K562 (cell line): Measurements from ENCODE around the gene BMPER. TPM values are rescaled to one million over a fixed set of nuclear protein-coding genes. Genes with fewer than 3 reads are reported as not detected.

Source experiments
- ATAC-seq: fragments of 200-7000 bp; cut with Tn5 transposase; 3 replicates; pipeline ENCODE4 v1.9.1; 2020; ENCODE audit warnings: moderate library complexity
- BruUV-seq: library from RNA; stranded (reverse); fragments of 400-500 nt; replicated peaks from 2 replicates; lab custom pipeline; 2021; lab: Mats Ljungman, UMichigan
- CTCF ChIA-PET: fragments of 300-600 bp; formaldehyde crosslinking; extraction: SDS; loops from one replicate; lab custom pipeline; 2021; ENCODE audit warnings: low intra/inter-chr PET ratio; lab: Yijun Ruan, JAX
- POLR2A ChIA-PET: fragments of 300-600, 350-650 bp; sonication (Branson Sonifier 250); formaldehyde crosslinking; extraction: SDS; loops from one replicate; lab custom pipeline; 2021; ENCODE audit warnings: antibody characterized with exemption, inconsistent platforms; lab: Yijun Ruan, JAX
- DNase-seq, 4 experiments: peaks; one replicate each; pipeline versions ENCODE4 v3.0.0 to v3.0.0-alpha.2; 2011 to 2018; ENCODE audit warnings: low spot score in 3 of 4, mixed read lengths in 3 of 4; ENCODE audit errors: extremely low read depth in 1 of 4
- FAIRE-seq: peaks from 2 replicates; lab custom pipeline; 2011; peaks lifted over from hg19 to GRCh38; lab: Jason Lieb, UNC
- H2AFZ ChIP-seq: 2 replicates; pipeline ENCODE4 v1.6.0; 2011; ENCODE audit warnings: low read depth, low read length, control low read depth, inconsistent platforms
- H3K27ac ChIP-seq: fragments of 200-600 bp; 3 replicates; pipeline ENCODE4 v1.8.0; 2011; ENCODE audit warnings: low read depth, mild to moderate bottlenecking, control low read depth, inconsistent platforms, low read length, moderate library complexity, mixed read lengths; ENCODE audit errors: extremely low read depth
- H3K27me3 ChIP-seq, 2 experiments: fragments of 300-600 bp in 1 of 2; 2 replicates in 1 of 2; 3 replicates in 1 of 2; pipeline versions ENCODE4 v1.6.0 to v1.8.0; 2011; ENCODE audit warnings: inconsistent platforms in 2 of 2, low read length in 2 of 2, mild to moderate bottlenecking in 1 of 2, mixed read lengths in 1 of 2, moderate library complexity in 1 of 2; ENCODE audit not compliant: control insufficient read depth in 2 of 2, insufficient read depth in 2 of 2
- H3K36me3 ChIP-seq: fragments of 300-600 bp; 3 replicates; pipeline ENCODE4 v1.8.0; 2011; ENCODE audit warnings: mild to moderate bottlenecking, low read length, inconsistent platforms; ENCODE audit not compliant: control insufficient read depth, insufficient read depth
- H3K4me1 ChIP-seq, 2 experiments: fragments of 200-600 bp in 1 of 2; replicated peaks in 1 of 2; 2 replicates in 1 of 2; 3 replicates in 1 of 2; pipeline versions ENCODE4 v1.5.1 to v1.8.0; 2011; ENCODE audit warnings: inconsistent platforms in 2 of 2, low read length in 2 of 2, mild to moderate bottlenecking in 1 of 2, mixed read lengths in 1 of 2, moderate library complexity in 1 of 2; ENCODE audit not compliant: control insufficient read depth in 2 of 2, insufficient read depth in 2 of 2
- H3K4me2 ChIP-seq: 2 replicates; pipeline ENCODE4 v1.6.1; 2011; ENCODE audit warnings: low read length, control low read depth, inconsistent platforms, mixed read lengths; ENCODE audit not compliant: insufficient read depth
- H3K4me3 ChIP-seq: fragments of 200-600 bp; sonication (generic), shearing (Covaris generic); 2 replicates; pipeline ENCODE4 v1.5.1; 2016; ENCODE audit warnings: control low read depth, inconsistent platforms
- H3K79me2 ChIP-seq: fragments of 200-600 bp; 3 replicates; pipeline ENCODE4 v1.8.0; 2011; ENCODE audit warnings: low read length, inconsistent platforms; ENCODE audit not compliant: control insufficient read depth, insufficient read depth
- H3K9ac ChIP-seq, 2 experiments: 2 replicates each; pipeline versions ENCODE4 v1.6.0 to v1.6.1; 2011; ENCODE audit warnings: low read depth in 2 of 2, low read length in 2 of 2, control low read depth in 1 of 2, inconsistent platforms in 1 of 2, mild to moderate bottlenecking in 1 of 2, mixed read lengths in 1 of 2; ENCODE audit not compliant: insufficient read depth in 1 of 2
- H3K9me1 ChIP-seq: one replicate; pipeline ENCODE4 v1.6.0; 2011; ENCODE audit warnings: inconsistent platforms, mild to moderate bottlenecking, low read length, moderate library complexity; ENCODE audit not compliant: control insufficient read depth, insufficient read depth
- H3K9me3 ChIP-seq: replicated peaks from 2 replicates; pipeline ENCODE4 v1.5.1; 2011; ENCODE audit warnings: low read depth, low read length, inconsistent platforms; ENCODE audit not compliant: control insufficient read depth, insufficient read depth
- H4K20me1 ChIP-seq: replicated peaks from 2 replicates; pipeline ENCODE4 v1.6.1; 2011; ENCODE audit warnings: low read length, inconsistent platforms, mixed read lengths; ENCODE audit not compliant: control insufficient read depth, insufficient read depth
- FIP1L1 ChIP-seq: fragments of 200-400 bp; formaldehyde crosslinking; IDR thresholded peaks from 2 replicates; pipeline ENCODE4 v1.6.1; 2018; ENCODE audit warnings: mild to moderate bottlenecking, low read depth, low read length; ENCODE audit not compliant: poor library complexity, severe bottlenecking
- PRPF4 ChIP-seq: fragments of 200-400 bp; formaldehyde crosslinking; IDR thresholded peaks from one replicate; pipeline ENCODE4 v1.6.1; 2017; ENCODE audit warnings: low read length, low read depth, mild to moderate bottlenecking; ENCODE audit not compliant: insufficient read depth, poor library complexity, severe bottlenecking
- RBM25 ChIP-seq: fragments of 200-400 bp; formaldehyde crosslinking; IDR thresholded peaks from 2 replicates; pipeline ENCODE4 v1.6.1; 2018; ENCODE audit warnings: low read length, low read depth, moderate library complexity; ENCODE audit not compliant: severe bottlenecking
- WGBS: fragments of 100-300 bp; shearing (Covaris generic); methylation state at CpG from one replicate; pipeline ENCODE4 v1.1.6; 2016; ENCODE audit warnings: low coverage, mixed read lengths; ENCODE audit not compliant: insufficient coverage; ENCODE audit errors: missing lambda C conversion rate; 5-methylcytosine and 5-hydroxymethylcytosine counted together
- in situ Hi-C: fragments of 300-500 bp; cut with MboI; formaldehyde crosslinking; loops from 4 replicates; pipeline ENCODE4 v1.15.0; 2018; ENCODE audit warnings: inconsistent platforms, mixed read lengths
- intact Hi-C: fragments of 100-400 bp; cut with micrococcal nuclease; formaldehyde crosslinking; loops from 2 replicates; pipeline ENCODE4 v1.14.2; 2022
- polyA plus RNA-seq, 8 experiments: library from polyadenylated mRNA; depleted of rRNA in 4 of 8; stranded (reverse) in 5 of 8; unstranded in 3 of 8; fragments of >200 nt; fragmentation: Nextera tagmentation in 2 of 8; fragmentation: Illumina TruSeq in 1 of 8; extraction: Ambion mirVana in 2 of 8; extraction: Trizol in 1 of 8; gene quantifications; 2 replicates each; pipeline versions ENCODE4 v1.2.1 to v1.2.3, GENCODE V29; 2011 to 2014; ENCODE audit warnings: inconsistent platforms in 1 of 8, missing spikeins in 1 of 8
- total RNA-seq, 7 experiments: library from RNA; depleted of rRNA in 6 of 7; stranded (reverse); fragments of >200 nt in 6 of 7; fragmentation: Illumina TruSeq in 2 of 7; extraction: Trizol in 2 of 7; gene quantifications; 2 replicates each; pipeline versions ENCODE4 v1.2.1 to v1.2.3, GENCODE V29; 2011 to 2021; ENCODE audit warnings: low replicate concordance in 1 of 7
- TF ChIP-seq, protein P1 (sequence below): fragments of 200-400 bp; formaldehyde crosslinking; IDR thresholded peaks from 2 replicates; pipeline ENCODE4 v1.6.1; 2017; ENCODE audit warnings: mild to moderate bottlenecking, low read depth, low read length, moderate library complexity
- TF ChIP-seq, protein P2 (sequence below), 2 experiments: fragments of 450-650 bp; formaldehyde crosslinking in 1 of 2; IDR thresholded peaks; 2 replicates each; pipeline versions ENCODE4 v1.4.0 to v1.6.1; 2014 to 2020; ENCODE audit warnings: mild to moderate bottlenecking in 2 of 2, borderline replicate concordance in 1 of 2, low read depth in 1 of 2
- TF ChIP-seq, protein P3 (sequence below): fragments of 250-450 bp; sonication (Bioruptor Pico); IDR thresholded peaks from 2 replicates; pipeline ENCODE4 v1.8.0; 2021; ENCODE audit warnings: mild to moderate bottlenecking, moderate library complexity

BMPER gene
- total and polyA plus RNA-seq, 9 of the 15 experiments (the other 6 are each of a cell fraction or from before 2014, with no cell fraction given) = not detected

- H3K9ac ChIP-seq = no peak overlapping the region
- ChIA-PET POLR2A (no interaction called here), CTCF (no interaction called here)
- FAIRE-seq (no peak), DNase-seq (no peak), ATAC-seq (no peak)
- H3K9me3 ChIP-seq = no peaks in the 10 kb centered on the region
- 2% methylated on average over 10 of the region's 10 CpGs for WGBS
- no peak overlapping the region for H2AFZ ChIP-seq
- H3K4me2 ChIP-seq = no peak overlapping the region
- intact Hi-C loops (no loop called here), in situ Hi-C loops (no loop called here)
- H3K4me1 ChIP-seq = no peaks in the 10 kb centered on the region
- H3K79me2 ChIP-seq = no peaks in the 10 kb centered on the region
- H3K4me3 ChIP-seq = no peak overlapping the region
- no peaks in the 10 kb centered on the region for H3K27me3 ChIP-seq
- no peak for TF ChIP-seq PRPF4
- TF ChIP-seq, protein P1, sequence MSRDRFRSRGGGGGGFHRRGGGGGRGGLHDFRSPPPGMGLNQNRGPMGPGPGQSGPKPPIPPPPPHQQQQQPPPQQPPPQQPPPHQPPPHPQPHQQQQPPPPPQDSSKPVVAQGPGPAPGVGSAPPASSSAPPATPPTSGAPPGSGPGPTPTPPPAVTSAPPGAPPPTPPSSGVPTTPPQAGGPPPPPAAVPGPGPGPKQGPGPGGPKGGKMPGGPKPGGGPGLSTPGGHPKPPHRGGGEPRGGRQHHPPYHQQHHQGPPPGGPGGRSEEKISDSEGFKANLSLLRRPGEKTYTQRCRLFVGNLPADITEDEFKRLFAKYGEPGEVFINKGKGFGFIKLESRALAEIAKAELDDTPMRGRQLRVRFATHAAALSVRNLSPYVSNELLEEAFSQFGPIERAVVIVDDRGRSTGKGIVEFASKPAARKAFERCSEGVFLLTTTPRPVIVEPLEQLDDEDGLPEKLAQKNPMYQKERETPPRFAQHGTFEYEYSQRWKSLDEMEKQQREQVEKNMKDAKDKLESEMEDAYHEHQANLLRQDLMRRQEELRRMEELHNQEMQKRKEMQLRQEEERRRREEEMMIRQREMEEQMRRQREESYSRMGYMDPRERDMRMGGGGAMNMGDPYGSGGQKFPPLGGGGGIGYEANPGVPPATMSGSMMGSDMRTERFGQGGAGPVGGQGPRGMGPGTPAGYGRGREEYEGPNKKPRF = no peak
- TF ChIP-seq, protein P2, sequence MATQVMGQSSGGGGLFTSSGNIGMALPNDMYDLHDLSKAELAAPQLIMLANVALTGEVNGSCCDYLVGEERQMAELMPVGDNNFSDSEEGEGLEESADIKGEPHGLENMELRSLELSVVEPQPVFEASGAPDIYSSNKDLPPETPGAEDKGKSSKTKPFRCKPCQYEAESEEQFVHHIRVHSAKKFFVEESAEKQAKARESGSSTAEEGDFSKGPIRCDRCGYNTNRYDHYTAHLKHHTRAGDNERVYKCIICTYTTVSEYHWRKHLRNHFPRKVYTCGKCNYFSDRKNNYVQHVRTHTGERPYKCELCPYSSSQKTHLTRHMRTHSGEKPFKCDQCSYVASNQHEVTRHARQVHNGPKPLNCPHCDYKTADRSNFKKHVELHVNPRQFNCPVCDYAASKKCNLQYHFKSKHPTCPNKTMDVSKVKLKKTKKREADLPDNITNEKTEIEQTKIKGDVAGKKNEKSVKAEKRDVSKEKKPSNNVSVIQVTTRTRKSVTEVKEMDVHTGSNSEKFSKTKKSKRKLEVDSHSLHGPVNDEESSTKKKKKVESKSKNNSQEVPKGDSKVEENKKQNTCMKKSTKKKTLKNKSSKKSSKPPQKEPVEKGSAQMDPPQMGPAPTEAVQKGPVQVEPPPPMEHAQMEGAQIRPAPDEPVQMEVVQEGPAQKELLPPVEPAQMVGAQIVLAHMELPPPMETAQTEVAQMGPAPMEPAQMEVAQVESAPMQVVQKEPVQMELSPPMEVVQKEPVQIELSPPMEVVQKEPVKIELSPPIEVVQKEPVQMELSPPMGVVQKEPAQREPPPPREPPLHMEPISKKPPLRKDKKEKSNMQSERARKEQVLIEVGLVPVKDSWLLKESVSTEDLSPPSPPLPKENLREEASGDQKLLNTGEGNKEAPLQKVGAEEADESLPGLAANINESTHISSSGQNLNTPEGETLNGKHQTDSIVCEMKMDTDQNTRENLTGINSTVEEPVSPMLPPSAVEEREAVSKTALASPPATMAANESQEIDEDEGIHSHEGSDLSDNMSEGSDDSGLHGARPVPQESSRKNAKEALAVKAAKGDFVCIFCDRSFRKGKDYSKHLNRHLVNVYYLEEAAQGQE (IDR thresholded peaks at IDR 0.05; ENCODE audit: borderline replicate concordance) = no peak
- TF ChIP-seq, protein P2 (CRISPR knock-in tag; IDR thresholded peaks at IDR 0.05; ENCODE audit: low read depth) = no peak
- no peak for TF ChIP-seq FIP1L1
- no peak for TF ChIP-seq RBM25
- TF ChIP-seq, protein P3, sequence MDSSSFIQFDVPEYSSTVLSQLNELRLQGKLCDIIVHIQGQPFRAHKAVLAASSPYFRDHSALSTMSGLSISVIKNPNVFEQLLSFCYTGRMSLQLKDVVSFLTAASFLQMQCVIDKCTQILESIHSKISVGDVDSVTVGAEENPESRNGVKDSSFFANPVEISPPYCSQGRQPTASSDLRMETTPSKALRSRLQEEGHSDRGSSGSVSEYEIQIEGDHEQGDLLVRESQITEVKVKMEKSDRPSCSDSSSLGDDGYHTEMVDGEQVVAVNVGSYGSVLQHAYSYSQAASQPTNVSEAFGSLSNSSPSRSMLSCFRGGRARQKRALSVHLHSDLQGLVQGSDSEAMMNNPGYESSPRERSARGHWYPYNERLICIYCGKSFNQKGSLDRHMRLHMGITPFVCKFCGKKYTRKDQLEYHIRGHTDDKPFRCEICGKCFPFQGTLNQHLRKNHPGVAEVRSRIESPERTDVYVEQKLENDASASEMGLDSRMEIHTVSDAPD (CRISPR knock-in tag) = no peak
- H4K20me1 ChIP-seq = no peaks in the 10 kb centered on the region
- H3K9me1 ChIP-seq = no peaks in the 10 kb centered on the region
- no peaks in the 10 kb centered on the region for H3K36me3 ChIP-seq
- H3K27ac ChIP-seq = no peak overlapping the region
- BruUV-seq = no TSS peak
These were observed 131.8 kb downstream of the BMPER start for GRCh38 chr7:34036972-34037792.
